Liver (tissue), 9 donors: Measurements from ENCODE around the gene MYOM3. TPM values are rescaled to one million over a fixed set of nuclear protein-coding genes. Genes with fewer than 3 reads are reported as not detected.

Source experiments
- DNase-seq: peaks from one replicate; pipeline ENCODE4 v3.0.0-alpha.2; 2017; ENCODE audit warnings: low spot score
- H3K27ac ChIP-seq, 2 donors: one replicate each; pipeline ENCODE4 v1.7.0; 2013; ENCODE audit warnings: inconsistent platforms in 2 of 2, low read length in 2 of 2, control low read depth in 1 of 2, low read depth in 1 of 2, mild to moderate bottlenecking in 1 of 2
- H3K27me3 ChIP-seq, 4 donors: one replicate each; pipeline versions ENCODE4 v1.6.1 to v1.7.0; 2013; ENCODE audit warnings: low read length in 3 of 4, inconsistent platforms in 1 of 4, mild to moderate bottlenecking in 1 of 4, moderate library complexity in 1 of 4; ENCODE audit not compliant: control insufficient read depth in 4 of 4, insufficient read depth in 4 of 4
- H3K36me3 ChIP-seq, 4 donors: one replicate each; pipeline versions ENCODE4 v1.6.1 to v1.7.0; 2013; ENCODE audit warnings: low read length in 3 of 4, mild to moderate bottlenecking in 3 of 4, low read depth in 1 of 4, moderate library complexity in 1 of 4; ENCODE audit not compliant: control insufficient read depth in 4 of 4, insufficient read depth in 3 of 4
- H3K4me1 ChIP-seq, 4 donors: one replicate each; pipeline versions ENCODE4 v1.6.1 to v1.7.0; 2013; ENCODE audit warnings: low read length in 3 of 4, mild to moderate bottlenecking in 3 of 4, moderate library complexity in 1 of 4; ENCODE audit not compliant: control insufficient read depth in 4 of 4, insufficient read depth in 4 of 4
- H3K4me3 ChIP-seq, 3 donors: one replicate each; pipeline versions ENCODE4 v1.6.1 to v1.7.0; 2013; ENCODE audit warnings: low read length in 3 of 3, control low read depth in 1 of 3, low read depth in 1 of 3, mild to moderate bottlenecking in 1 of 3
- H3K9ac ChIP-seq, 2 donors: one replicate each; pipeline ENCODE4 v1.7.0; 2013; ENCODE audit warnings: low read length in 2 of 2, mild to moderate bottlenecking in 2 of 2, moderate library complexity in 2 of 2, control low read depth in 1 of 2, low read depth in 1 of 2
- H3K9me3 ChIP-seq, 4 donors: one replicate each; pipeline versions ENCODE4 v1.6.1 to v1.7.0; 2013; ENCODE audit warnings: low read length in 3 of 4; ENCODE audit not compliant: control insufficient read depth in 4 of 4
- ATF3 ChIP-seq: IDR thresholded peaks from 2 replicates; pipeline ENCODE4 v1.6.1; 2016; ENCODE audit warnings: antibody characterized with exemption
- CTCF ChIP-seq: fragments of 150-350 bp; IDR thresholded peaks from 2 replicates; pipeline ENCODE4 v1.5.1; 2017; ENCODE audit warnings: improper control_type of control experiment, low read depth, low read length; ENCODE audit not compliant: missing input control
- EGR1 ChIP-seq, 2 donors: IDR thresholded peaks; 2 replicates each; pipeline ENCODE4 v1.6.1; 2016 to 2018; ENCODE audit warnings: antibody characterized with exemption in 2 of 2, low read depth in 2 of 2
- FOXA1 ChIP-seq: IDR thresholded peaks from 2 replicates; pipeline ENCODE4 v1.6.1; 2016; ENCODE audit warnings: antibody characterized with exemption
- FOXA2 ChIP-seq: IDR thresholded peaks from 2 replicates; pipeline ENCODE4 v1.6.1; 2016; ENCODE audit warnings: antibody characterized with exemption
- GABPA ChIP-seq, 2 donors: IDR thresholded peaks in 1 of 2; conservative IDR thresholded peaks in 1 of 2; 2 replicates each; pipeline ENCODE4 v1.6.1; 2016; ENCODE audit warnings: antibody characterized with exemption in 2 of 2, mild to moderate bottlenecking in 1 of 2, moderate library complexity in 1 of 2
- HNF4A ChIP-seq, 2 donors: conservative IDR thresholded peaks; 2 replicates each; pipeline ENCODE4 v1.6.1; 2016; ENCODE audit warnings: antibody characterized with exemption in 2 of 2, mild to moderate bottlenecking in 2 of 2
- HNF4G ChIP-seq: IDR thresholded peaks from 2 replicates; pipeline ENCODE4 v1.6.1; 2016; ENCODE audit warnings: antibody characterized with exemption
- JUND ChIP-seq, 2 donors: IDR thresholded peaks; 2 replicates each; pipeline ENCODE4 v1.6.1; 2016; ENCODE audit warnings: antibody characterized with exemption in 2 of 2
- MAX ChIP-seq: IDR thresholded peaks from 2 replicates; pipeline ENCODE4 v1.6.1; 2016; ENCODE audit warnings: antibody characterized with exemption
- NR2F2 ChIP-seq: IDR thresholded peaks from 2 replicates; pipeline ENCODE4 v1.6.1; 2016; ENCODE audit warnings: antibody characterized with exemption
- RAD21 ChIP-seq, 2 donors: IDR thresholded peaks; 2 replicates each; pipeline ENCODE4 v1.6.1; 2016; ENCODE audit warnings: antibody characterized with exemption in 2 of 2, mild to moderate bottlenecking in 2 of 2
- TAF1 ChIP-seq: conservative IDR thresholded peaks from 2 replicates; pipeline ENCODE4 v1.6.1; 2016; ENCODE audit warnings: antibody characterized with exemption, mild to moderate bottlenecking
- YY1 ChIP-seq: IDR thresholded peaks from 2 replicates; pipeline ENCODE4 v1.6.1; 2016; ENCODE audit warnings: antibody characterized with exemption, mild to moderate bottlenecking
- ZBTB33 ChIP-seq: IDR thresholded peaks from 2 replicates; pipeline ENCODE4 v1.6.1; 2016; ENCODE audit warnings: antibody characterized with exemption
- WGBS: extraction: QIAGEN DNeasy Blood & Tissue Kit; methylation state at CpG from one replicate; pipeline ENCODE4 v1.1.7; 2013; 5-methylcytosine and 5-hydroxymethylcytosine counted together
- polyA plus RNA-seq, 2 donors: library from polyadenylated mRNA; stranded (reverse) in 1 of 2; unstranded in 1 of 2; fragments of 200-250 nt in 1 of 2; fragments of >200 nt in 1 of 2; fragmentation: Nextera tagmentation in 1 of 2; extraction: Ambion mirVana in 1 of 2; gene quantifications; one replicate each; pipeline versions ENCODE4 v1.2.1 to v1.2.3, GENCODE V29; 2013 to 2015
- total RNA-seq, 2 donors: library from RNA; depleted of rRNA; stranded (reverse); fragments of >200 nt; gene quantifications; one replicate each; pipeline ENCODE4 v1.2.3, GENCODE V29; 2014
- donor health status: healthy.
- donor health status: healthy.
- donor health status: healthy.
- donor health status: healthy.
- donor health status: healthy.

Gene MYOM3
- total and polyA plus RNA-seq, 4 donors = 0.01 to 0.17 (median 0.05) TPM; not detected in 1

- Histone ChIP-seq H3K9me3 (no peaks in the 10 kb centered on the region), H3K27me3 (no peaks in the 10 kb centered on the region), H3K9ac (no peak overlapping the region), H3K4me3 (no peak overlapping the region), H3K36me3 (no peaks in the 10 kb centered on the region), H3K4me1 (no peaks in the 10 kb centered on the region), H3K27ac (no peak overlapping the region)
- TF ChIP-seq FOXA1 (no peak), FOXA2 (no peak), TAF1 (no peak), GABPA (IDR thresholded peaks at IDR 0.05 in 1 of 2, conservative IDR thresholded peaks at IDR 0.05 in 1 of 2) (no peak), ZBTB33 (no peak), YY1 (no peak), JUND (IDR thresholded peaks at IDR 0.05) (no peak), EGR1 (IDR thresholded peaks at IDR 0.05; ENCODE audit: low read depth in 2 of 2) (no peak), CTCF (no peak), ATF3 (no peak)
- 90% methylated on average over 8 of the region's 8 CpGs for WGBS
- no peak for DNase-seq
Measured at GRCh38 chr1:24102961-24103360, 9.0 kb downstream of the MYOM3 start.

- TF ChIP-seq FOXA1 (no peak), HNF4A (conservative IDR thresholded peaks at IDR 0.05) (no peak), MAX (no peak), HNF4G (no peak), EGR1 (IDR thresholded peaks at IDR 0.05; ENCODE audit: low read depth in 2 of 2) (no peak), ATF3 (no peak), RAD21 (IDR thresholded peaks at IDR 0.05) (no peak), NR2F2 (no peak), YY1 (no peak), JUND (IDR thresholded peaks at IDR 0.05) (no peak)
- WGBS = 86% methylated on average over 9 of the region's 9 CpGs
- H3K27ac ChIP-seq = no peak overlapping the region
Measured at GRCh38 chr1:24101796-24102586, 9.9 kb downstream of the MYOM3 start.

More at GRCh38 chr1:24101796-24102586, 9.9 kb downstream of the MYOM3 start:
- Histone ChIP-seq H3K9ac (no peak overlapping the region), H3K27me3 (no peaks in the 10 kb centered on the region), H3K36me3 (no peaks in the 10 kb centered on the region), H3K9me3 (no peaks in the 10 kb centered on the region), H3K4me1 (no peaks in the 10 kb centered on the region), H3K4me3 (no peak overlapping the region)
- DNase-seq = no peak
